ENCODE measurements around the gene ABCA1. TPM values are rescaled to one million over a fixed set of nuclear protein-coding genes. Genes with fewer than 3 reads are reported as not detected.
A peak's percentile ranks its signal among the peaks of the same experiment; 100 is the strongest.

ABCA1 gene
- total and polyA plus RNA-seq, 2 of the 13 experiments (the other 11 are each of a cell fraction or from before 2014, with no cell fraction given) = 26.8 to 63.8 TPM

DNA sequence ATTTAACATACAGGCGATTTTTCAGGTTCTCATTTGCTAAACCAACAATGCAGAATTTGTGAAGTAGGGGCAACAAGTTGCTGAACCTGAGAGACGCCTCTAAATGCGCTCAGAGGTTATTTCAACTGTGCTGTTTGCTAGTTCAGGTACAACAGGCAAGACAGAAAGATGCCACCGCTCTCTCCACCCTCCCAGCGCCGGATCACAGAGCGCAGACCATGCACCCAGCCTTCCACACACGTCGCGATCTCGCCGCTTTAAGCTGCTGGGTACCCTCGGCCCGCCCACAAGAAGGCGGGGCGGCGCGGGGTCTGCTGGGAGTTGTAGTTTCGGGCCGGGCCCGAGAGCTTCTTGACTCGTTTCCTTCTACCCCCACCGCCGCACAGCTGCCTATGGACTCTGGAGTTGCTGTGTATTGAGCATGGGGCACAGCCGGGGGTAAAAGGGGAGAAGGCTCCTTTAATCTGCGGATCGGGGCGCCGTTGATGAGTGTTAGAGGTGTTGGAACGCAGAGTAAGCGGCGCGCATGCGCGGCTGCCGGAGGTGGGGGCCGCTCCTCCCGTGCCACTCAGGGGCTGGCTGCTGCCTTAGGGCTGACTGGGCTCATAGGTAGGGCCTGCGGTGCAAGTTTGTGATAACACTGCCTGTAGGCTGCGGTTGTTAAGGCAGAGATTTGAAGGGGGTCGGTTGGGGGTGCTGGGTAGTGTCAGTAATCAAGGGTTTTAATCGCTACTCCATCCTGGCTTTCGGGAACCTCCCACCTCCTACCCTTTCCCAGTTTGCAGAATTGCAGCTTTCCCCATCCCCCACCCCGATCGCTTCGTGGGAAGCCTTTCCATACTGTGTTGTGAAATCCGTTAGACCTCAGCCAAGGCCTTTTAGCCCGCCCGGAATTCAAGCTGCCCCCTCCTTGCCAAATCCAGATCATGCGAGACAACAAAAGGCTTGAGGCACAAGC, 40.3 kb upstream of the ABCA1 start (continued):
- TF ChIP-seq ZFP36L2 (CRISPR knock-in tag; IDR thresholded peaks at IDR 0.05) (no peak), HNRNPK (IDR thresholded peaks at IDR 0.05; ENCODE audit: low read depth, low read length, poor library complexity, severe bottlenecking) (no peak), MTF1 (CRISPR knock-in tag; IDR thresholded peaks at IDR 0.05) (no peak), RFX5 (IDR thresholded peaks at IDR 0.05; ENCODE audit: low read depth, low read length) (no peak), AHR (CRISPR knock-in tag; IDR thresholded peaks at IDR 0.05) (no peak), ZNF501 (CRISPR knock-in tag; IDR thresholded peaks at IDR 0.05) (peak; percentile 40; the same call in 1 of the 2 replicates), NR1H2 (CRISPR knock-in tag; IDR thresholded peaks at IDR 0.05; ENCODE audit: borderline replicate concordance, low read depth) (no peak), GATAD2A (CRISPR knock-in tag; IDR thresholded peaks at IDR 0.05) (peak; percentile 73), YEATS4 (CRISPR knock-in tag; IDR thresholded peaks at IDR 0.05; ENCODE audit: borderline replicate concordance) (peak; percentile 50; the same call in 1 of the 2 replicates), ZNF24 (IDR thresholded peaks at IDR 0.05) (no peak), ZNF253 (CRISPR knock-in tag; IDR thresholded peaks at IDR 0.05; ENCODE audit: borderline replicate concordance) (no peak), RFXANK (CRISPR knock-in tag; IDR thresholded peaks at IDR 0.05) (no peak), CEBPB (IDR thresholded peaks at IDR 0.05; ENCODE audit: borderline replicate concordance, low read depth, low read length) (peak; percentile 89), SMAD9 (CRISPR knock-in tag; IDR thresholded peaks at IDR 0.05) (no peak), NR2F2 (IDR thresholded peaks at IDR 0.05; ENCODE audit: borderline replicate concordance, low read depth) (0 out of 2 replicates have a peak, but pooled peaks have one; percentile 27), HNF4G (IDR thresholded peaks at IDR 0.05; ENCODE audit: borderline replicate concordance, low read depth, low read length) (no peak), HNF4G (CRISPR knock-in tag; IDR thresholded peaks at IDR 0.05; ENCODE audit: borderline replicate concordance, low read depth) (no peak), BRCA1 (CRISPR knock-in tag; IDR thresholded peaks at IDR 0.05) (0 out of 2 replicates have a peak, but pooled peaks have one; percentile 34), ZNF83 (CRISPR knock-in tag; IDR thresholded peaks at IDR 0.05; ENCODE audit: borderline replicate concordance) (no peak), ZBTB38 (CRISPR knock-in tag; IDR thresholded peaks at IDR 0.05) (no peak; the same call in 1 of the 2 replicates), ZMYM4 (CRISPR knock-in tag; IDR thresholded peaks at IDR 0.05) (peak; percentile 16; the same call in 1 of the 2 replicates), TCF12 (IDR thresholded peaks at IDR 0.05) (no peak), TCF12 (CRISPR knock-in tag; IDR thresholded peaks at IDR 0.05) (0 out of 2 replicates have a peak, but pooled peaks have one; percentile 43)
- TF ChIP-seq, protein P1, sequence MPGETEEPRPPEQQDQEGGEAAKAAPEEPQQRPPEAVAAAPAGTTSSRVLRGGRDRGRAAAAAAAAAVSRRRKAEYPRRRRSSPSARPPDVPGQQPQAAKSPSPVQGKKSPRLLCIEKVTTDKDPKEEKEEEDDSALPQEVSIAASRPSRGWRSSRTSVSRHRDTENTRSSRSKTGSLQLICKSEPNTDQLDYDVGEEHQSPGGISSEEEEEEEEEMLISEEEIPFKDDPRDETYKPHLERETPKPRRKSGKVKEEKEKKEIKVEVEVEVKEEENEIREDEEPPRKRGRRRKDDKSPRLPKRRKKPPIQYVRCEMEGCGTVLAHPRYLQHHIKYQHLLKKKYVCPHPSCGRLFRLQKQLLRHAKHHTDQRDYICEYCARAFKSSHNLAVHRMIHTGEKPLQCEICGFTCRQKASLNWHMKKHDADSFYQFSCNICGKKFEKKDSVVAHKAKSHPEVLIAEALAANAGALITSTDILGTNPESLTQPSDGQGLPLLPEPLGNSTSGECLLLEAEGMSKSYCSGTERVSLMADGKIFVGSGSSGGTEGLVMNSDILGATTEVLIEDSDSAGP (CRISPR knock-in tag; IDR thresholded peaks at IDR 0.05; ENCODE audit: borderline replicate concordance) = peak; percentile 99
- TF ChIP-seq, protein P2, sequence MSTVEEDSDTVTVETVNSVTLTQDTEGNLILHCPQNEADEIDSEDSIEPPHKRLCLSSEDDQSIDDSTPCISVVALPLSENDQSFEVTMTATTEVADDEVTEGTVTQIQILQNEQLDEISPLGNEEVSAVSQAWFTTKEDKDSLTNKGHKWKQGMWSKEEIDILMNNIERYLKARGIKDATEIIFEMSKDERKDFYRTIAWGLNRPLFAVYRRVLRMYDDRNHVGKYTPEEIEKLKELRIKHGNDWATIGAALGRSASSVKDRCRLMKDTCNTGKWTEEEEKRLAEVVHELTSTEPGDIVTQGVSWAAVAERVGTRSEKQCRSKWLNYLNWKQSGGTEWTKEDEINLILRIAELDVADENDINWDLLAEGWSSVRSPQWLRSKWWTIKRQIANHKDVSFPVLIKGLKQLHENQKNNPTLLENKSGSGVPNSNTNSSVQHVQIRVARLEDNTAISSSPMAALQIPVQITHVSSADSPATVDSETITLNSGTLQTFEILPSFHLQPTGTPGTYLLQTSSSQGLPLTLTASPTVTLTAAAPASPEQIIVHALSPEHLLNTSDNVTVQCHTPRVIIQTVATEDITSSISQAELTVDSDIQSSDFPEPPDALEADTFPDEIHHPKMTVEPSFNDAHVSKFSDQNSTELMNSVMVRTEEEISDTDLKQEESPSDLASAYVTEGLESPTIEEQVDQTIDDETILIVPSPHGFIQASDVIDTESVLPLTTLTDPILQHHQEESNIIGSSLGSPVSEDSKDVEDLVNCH (CRISPR knock-in tag; IDR thresholded peaks at IDR 0.05) = no peak
- TF ChIP-seq, protein P3, sequence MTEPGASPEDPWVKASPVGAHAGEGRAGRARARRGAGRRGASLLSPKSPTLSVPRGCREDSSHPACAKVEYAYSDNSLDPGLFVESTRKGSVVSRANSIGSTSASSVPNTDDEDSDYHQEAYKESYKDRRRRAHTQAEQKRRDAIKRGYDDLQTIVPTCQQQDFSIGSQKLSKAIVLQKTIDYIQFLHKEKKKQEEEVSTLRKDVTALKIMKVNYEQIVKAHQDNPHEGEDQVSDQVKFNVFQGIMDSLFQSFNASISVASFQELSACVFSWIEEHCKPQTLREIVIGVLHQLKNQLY (CRISPR knock-in tag; IDR thresholded peaks at IDR 0.05) = no peak
